Mucosa of descending colon (tissue), 3 donors: ENCODE results near the gene OR52E8. TPM values are rescaled to one million over a fixed set of nuclear protein-coding genes. Genes with fewer than 3 reads are reported as not detected.

Experiments
- ATAC-seq: fragments of 200-7000 bp; cut with Tn5 transposase; one replicate; pipeline ENCODE4 v1.9.1; 2020; ENCODE audit warnings: mild to moderate bottlenecking, moderate library complexity
- DNase-seq, 3 donors: peaks; one replicate each; pipeline ENCODE4 v3.0.0-alpha.2; 2020
- H3K36me3 ChIP-seq: fragments of 200-600 bp; one replicate; pipeline ENCODE4 v1.8.0; 2021; ENCODE audit warnings: low read depth, mild to moderate bottlenecking
- H3K4me1 ChIP-seq: fragments of 200-600 bp; one replicate; pipeline ENCODE4 v1.8.0; 2021; ENCODE audit warnings: low read depth, mild to moderate bottlenecking
- H3K4me3 ChIP-seq: fragments of 200-600 bp; one replicate; pipeline ENCODE4 v1.8.0; 2021; ENCODE audit warnings: mild to moderate bottlenecking
- H3K9me3 ChIP-seq: fragments of 200-600 bp; one replicate; pipeline ENCODE4 v1.8.0; 2021; ENCODE audit warnings: mild to moderate bottlenecking
- intact Hi-C, 2 donors: fragments of 100-400 bp; cut with DNase I in 1 of 2; cut with micrococcal nuclease in 1 of 2; formaldehyde crosslinking; loops; one replicate each; pipeline versions ENCODE4 v1.11.0 to v1.11.1; 2022; cut with DNase I, micrococcal nuclease
- total RNA-seq, 3 donors: library from RNA; stranded (reverse); fragmentation: NEBNext Ultra II Directional in 2 of 3; extraction: Animal tissue kit (Norgen Biotek cat#: 25700) in 2 of 3; gene quantifications; one replicate each; pipeline versions ENCODE4 v1.2.1 to v1.2.4, GENCODE V29; 2021 to 2023
- TF ChIP-seq, protein P1 (sequence below): fragments of 200-600 bp; IDR thresholded peaks from one replicate; pipeline ENCODE4 v1.8.0; 2022; ENCODE audit warnings: antibody characterized with exemption, mild to moderate bottlenecking
- donor health status: DM: no; HTN: no; CAD: no; lungs with moderate emphysema.
- donor health status: DM: no; HTN: no; CAD: no.
- donor health status: DM: no; HTN: yes; CAD: no.

Gene OR52E8
- total RNA-seq, 3 donors from 2014 or later = not detected

DNA sequence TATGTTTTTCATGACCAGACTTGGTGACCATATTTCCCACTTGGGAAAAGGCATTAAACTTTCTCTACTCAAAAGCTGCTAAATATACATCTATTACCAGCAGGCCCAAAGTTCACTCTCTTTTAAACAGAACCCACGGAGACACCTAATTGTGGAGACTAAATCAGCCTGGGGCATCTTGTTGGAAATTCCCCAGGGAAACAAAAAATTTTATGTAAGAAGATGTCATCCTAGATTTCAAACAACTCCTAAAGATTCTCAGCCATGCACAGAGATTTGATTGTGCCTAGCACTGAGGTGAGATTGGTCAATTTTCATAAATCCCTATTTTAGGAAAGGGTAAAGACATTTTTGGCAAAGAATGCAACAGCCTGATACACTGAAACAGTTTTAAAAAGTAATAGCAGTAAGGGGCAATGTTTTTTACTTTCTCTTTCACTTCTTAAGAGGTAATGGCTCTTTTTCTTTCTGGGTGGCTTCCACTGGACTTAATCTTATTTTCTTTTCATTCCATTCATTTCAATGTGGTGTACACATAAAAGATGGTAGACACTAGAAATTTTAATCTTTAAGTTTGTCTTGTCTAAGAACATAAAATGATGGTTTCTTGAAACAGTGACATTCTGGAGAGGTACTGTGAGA lies 39.1 kb downstream of the OR52E8 start:
- H3K36me3 ChIP-seq = no peaks in the 10 kb centered on the region
- TF ChIP-seq, protein P1, sequence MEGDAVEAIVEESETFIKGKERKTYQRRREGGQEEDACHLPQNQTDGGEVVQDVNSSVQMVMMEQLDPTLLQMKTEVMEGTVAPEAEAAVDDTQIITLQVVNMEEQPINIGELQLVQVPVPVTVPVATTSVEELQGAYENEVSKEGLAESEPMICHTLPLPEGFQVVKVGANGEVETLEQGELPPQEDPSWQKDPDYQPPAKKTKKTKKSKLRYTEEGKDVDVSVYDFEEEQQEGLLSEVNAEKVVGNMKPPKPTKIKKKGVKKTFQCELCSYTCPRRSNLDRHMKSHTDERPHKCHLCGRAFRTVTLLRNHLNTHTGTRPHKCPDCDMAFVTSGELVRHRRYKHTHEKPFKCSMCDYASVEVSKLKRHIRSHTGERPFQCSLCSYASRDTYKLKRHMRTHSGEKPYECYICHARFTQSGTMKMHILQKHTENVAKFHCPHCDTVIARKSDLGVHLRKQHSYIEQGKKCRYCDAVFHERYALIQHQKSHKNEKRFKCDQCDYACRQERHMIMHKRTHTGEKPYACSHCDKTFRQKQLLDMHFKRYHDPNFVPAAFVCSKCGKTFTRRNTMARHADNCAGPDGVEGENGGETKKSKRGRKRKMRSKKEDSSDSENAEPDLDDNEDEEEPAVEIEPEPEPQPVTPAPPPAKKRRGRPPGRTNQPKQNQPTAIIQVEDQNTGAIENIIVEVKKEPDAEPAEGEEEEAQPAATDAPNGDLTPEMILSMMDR = no peak
- no peaks in the 10 kb centered on the region for H3K4me1 ChIP-seq
- no peaks in the 10 kb centered on the region for H3K9me3 ChIP-seq
- no peak overlapping the region for H3K4me3 ChIP-seq
- intact Hi-C loops = no loop called here
- no peak for ATAC-seq
- no peak for DNase-seq

DNA sequence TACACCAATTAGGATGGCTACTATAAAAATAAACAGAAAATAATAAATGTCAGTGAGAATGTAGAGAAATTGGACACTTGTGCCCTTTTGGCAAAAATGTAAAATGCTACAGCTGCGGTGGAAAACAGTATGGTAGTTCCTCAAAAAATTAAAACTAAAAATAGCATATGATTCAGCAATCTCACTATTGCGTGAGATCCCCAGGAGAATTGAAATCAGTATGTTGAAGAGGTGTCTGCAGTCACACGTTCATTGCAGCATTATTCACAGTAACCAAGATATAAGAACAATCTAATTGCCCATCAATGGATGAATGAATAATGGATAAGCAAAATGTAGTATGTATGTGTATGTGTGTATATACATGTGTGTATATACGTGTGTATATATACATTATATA lies 42.0 kb downstream of the OR52E8 start:
- no peak for ATAC-seq
- intact Hi-C loops = no loop called here
- TF ChIP-seq, protein P1 = no peak
- DNase-seq = no peak
- Histone ChIP-seq H3K9me3 (no peaks in the 10 kb centered on the region), H3K4me1 (no peaks in the 10 kb centered on the region), H3K36me3 (no peaks in the 10 kb centered on the region), H3K4me3 (no peak overlapping the region)

DNA sequence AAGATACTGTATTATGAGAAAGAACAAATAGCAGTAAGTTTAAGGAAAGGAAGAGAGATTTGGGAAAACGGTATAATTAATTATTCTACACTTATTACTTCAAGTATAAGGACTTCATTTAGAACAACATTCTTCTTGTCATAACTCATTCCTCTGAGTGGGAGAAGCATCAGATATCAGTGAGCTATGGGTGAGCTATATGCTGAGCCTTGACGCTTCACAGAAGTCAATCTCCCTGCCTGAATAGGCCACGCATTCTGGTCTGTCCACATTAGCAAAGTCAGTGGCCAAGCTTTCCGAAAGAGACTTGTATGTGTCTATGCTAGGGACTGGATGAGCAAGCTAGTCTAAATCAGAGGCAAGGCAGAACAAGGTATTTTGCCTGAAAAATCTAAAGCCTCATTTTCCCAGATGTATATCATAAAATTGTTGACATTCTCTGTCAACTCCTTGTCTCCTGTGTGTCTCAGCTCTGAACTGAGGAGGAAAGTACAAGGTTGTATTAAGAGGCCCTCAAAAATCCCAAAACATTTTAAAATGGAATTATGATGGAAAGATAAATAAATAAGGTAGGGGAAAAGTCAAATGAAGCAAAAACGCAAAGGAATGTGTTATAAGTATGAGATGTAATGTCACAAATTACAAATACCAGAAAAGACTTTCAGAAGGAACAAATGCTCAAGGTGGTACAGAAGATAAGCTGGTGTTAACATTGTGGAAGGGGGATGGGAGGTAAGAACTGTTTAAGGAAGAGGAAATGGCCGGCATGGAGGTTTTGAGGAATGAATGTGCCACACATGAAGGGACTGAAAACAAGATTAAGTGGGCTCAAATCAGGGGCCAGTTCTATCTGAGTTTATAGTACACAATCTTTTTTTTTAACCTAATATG lies 47.3 kb downstream of the OR52E8 start:
- no peak for DNase-seq
- Histone ChIP-seq H3K4me3 (no peak overlapping the region), H3K4me1 (no peaks in the 10 kb centered on the region), H3K36me3 (no peaks in the 10 kb centered on the region), H3K9me3 (no peaks in the 10 kb centered on the region)
- no peak for ATAC-seq
- intact Hi-C loops = loop anchor here (5.0 to 10.0 kb wide), 3 partner anchors 333 to 688 kb away; no protein-coding TSS in a partner anchor
- TF ChIP-seq, protein P1 = no peak

DNA sequence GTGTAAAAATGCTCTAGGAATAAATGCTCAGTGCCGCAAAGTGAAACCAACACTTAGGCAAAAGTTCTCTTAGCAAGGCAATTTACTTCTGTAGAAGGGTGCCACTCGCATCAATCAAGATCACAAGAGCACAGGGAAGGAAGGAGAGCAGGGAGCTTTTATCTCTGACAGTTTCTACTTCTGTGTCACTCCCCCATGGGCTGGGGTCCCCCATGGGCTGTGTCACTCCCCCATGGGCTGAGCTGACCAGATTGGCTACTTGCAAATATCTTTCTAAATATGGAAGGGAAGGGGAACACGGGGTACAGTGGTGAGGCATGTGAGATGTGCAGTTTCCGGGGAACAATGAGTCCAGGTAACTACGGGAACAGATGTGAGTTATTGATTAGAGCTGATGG lies 48.4 kb downstream of the OR52E8 start:
- Histone ChIP-seq H3K36me3 (no peaks in the 10 kb centered on the region), H3K4me1 (no peaks in the 10 kb centered on the region), H3K9me3 (no peaks in the 10 kb centered on the region), H3K4me3 (no peak overlapping the region)
- ATAC-seq (peak; percentile 41), DNase-seq (peak in 1 of 3 donors; percentile 3)
- intact Hi-C loops = loop anchor here (5.0 to 10.0 kb wide), 3 partner anchors 332 to 687 kb away; no protein-coding TSS in a partner anchor
- TF ChIP-seq, protein P1 = no peak

DNA sequence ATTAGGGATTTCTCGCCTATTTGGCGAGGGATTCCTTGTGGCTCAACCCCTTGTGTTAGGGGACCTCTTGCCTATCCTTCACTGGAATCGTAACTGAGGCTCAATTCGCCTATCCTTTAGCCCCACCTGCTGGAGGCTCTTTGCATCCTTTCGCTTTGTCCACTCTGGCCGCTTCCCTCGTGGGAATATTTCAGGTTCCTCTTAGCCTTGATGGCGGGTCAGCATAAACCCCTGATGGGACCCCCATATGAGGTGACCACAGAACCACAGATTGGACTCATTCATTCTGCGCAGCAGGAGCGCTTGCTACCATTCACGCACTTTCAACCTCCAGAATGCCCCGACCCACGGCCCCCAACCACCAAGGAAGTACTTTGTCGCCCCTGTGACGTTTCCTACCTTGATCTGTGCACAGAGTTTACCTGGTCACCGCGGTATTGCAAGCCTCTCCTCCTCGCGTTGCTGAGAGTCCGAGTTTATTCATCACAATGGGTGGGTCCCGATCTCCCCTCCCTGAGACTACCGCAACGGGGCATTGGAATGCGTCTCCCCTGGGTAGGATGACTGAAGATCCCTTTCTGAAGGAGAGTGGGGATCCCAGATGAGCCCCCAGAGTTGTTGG lies 48.9 kb downstream of the OR52E8 start, which contains the start of gene OR52N2:
Gene OR52N2 (plus strand): TSS at position 425 of the 622 bp plus-strand sequence. CDS start 11,412 bp downstream, outside the sequence.
- Histone ChIP-seq H3K36me3 (no peaks in the 10 kb centered on the region), H3K4me1 (no peaks in the 10 kb centered on the region), H3K4me3 (no peak within 1 kb of the TSS), H3K9me3 (no peaks in the 10 kb centered on the region)
- TF ChIP-seq, protein P1 = peak; percentile 62
- ATAC-seq (peak; percentile 89), DNase-seq (peak in 2 of 3 donors; percentile 62 to 87)
- intact Hi-C loops = loop anchor here (5.0 to 10.0 kb wide), 3 partner anchors 331 to 686 kb away; no protein-coding TSS in a partner anchor
